Fibroblast of skin of right biceps (primary cell): Measurements from ENCODE around the gene RNF11.
A peak's percentile ranks its signal among the peaks of the same experiment; 100 is the strongest.
"Not testable (repeated sequence)": the region's sequence is repeated elsewhere in the genome, so short reads cannot be mapped to it uniquely, and the experiment has no call there.

Source experiments
- DNase-seq: peaks from one replicate; pipeline ENCODE4 v3.0.0-alpha.2; 2013

RNF11 gene, protein sequence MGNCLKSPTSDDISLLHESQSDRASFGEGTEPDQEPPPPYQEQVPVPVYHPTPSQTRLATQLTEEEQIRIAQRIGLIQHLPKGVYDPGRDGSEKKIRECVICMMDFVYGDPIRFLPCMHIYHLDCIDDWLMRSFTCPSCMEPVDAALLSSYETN

GRCh38 chr1:51235673-51236530 lies at the start of gene RNF11:
Gene RNF11, plus strand, starts transcription at chr1:51236273. Its CDS starts 484 bp downstream, at chr1:51236757.
- peak; percentile 89 for DNase-seq

DNA sequence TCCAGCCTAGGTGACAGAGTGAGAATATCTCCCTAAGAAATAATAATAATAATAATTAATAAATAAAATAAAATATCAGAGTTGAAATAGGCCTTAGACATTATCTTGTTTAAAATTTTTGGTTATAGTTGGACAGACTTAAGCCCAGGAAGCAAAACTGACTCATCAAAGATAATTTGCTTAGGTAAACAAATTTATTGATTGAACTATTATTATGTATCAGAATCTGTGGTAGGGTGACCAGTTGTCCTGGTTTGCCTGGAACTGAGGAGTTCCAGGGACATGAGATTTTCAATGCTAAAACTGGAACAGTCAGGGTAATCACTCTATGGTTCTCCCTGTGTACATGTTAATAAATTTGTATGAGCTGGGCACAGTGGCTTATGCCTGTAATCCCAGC lies 47.8 kb upstream of the RNF11 start:
- no peak for DNase-seq

DNA sequence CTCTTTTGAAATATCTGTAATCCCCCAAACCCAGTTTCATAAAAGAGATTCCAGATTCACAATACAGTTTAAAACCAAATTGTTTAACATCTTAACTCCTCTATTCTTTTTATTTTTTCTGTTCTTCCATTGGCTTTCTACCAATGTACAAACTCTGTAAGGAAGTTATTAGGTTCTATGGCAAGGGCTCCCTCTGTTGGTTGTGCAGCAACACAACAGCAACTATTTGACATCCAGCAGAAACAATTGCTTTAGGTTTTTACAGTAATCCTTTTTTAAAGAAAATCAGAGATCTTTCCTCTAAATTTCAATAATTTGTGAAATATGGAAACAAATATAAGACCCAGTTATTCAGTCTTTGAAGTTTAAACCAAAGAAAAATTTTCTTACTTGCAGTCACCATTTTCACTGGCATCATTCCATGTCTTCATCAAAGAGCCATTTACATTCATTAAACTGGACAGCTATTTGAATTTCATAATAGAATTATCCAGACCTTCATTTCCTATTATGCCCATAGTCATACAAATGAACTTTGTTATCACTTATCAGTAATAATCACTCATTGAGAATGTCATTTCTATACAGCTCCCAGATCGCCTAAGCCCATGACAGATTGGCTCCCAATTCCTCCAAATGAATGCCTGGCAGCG lies 46.5 kb upstream of the RNF11 start:
- peak; percentile 68 for DNase-seq

DNA sequence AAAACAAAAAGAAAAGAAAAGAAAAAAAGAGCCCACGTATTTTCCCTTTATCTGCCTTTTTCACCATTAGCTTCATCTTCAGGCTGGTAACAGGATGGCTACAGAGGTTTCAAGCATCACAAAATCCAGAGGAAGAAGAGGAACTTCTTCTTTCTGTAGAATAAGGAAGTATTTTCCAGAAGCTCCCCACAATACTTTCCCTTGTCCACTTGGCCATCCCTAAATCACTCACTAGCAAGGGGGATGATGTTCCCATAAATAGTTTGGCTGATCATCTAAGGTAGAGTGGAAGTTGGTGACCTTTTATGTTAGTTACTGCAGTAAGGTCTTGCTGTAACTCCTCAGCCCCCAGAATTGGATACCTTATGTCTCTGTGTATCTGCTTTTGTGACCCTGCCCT lies 45.1 kb upstream of the RNF11 start:
- DNase-seq = no peak

- peak; percentile 78 for DNase-seq
These were observed 43.7 kb upstream of the RNF11 start for GRCh38 chr1:51192213-51192843.

DNA sequence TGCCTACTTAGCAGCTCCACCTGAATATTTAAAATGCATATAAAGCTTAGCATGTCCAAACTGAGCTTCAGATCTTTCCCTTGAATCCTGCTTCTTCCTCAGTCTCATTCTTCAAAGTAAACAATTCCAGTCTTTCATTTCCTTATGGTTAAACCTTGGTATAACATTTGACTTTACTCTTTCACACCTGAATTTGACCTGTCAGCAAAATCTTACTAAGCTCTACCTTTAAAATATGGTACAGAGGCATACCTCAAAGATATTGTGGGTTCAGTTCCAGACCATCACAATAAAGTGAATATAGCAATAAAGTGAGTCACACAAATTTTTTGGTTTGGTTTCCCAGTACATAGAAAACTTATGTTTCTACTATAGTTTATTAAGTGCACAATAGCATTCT lies 42.5 kb upstream of the RNF11 start:
- no peak for DNase-seq

- no peak for DNase-seq
These were observed 32.8 kb upstream of the RNF11 start for GRCh38 chr1:51203121-51203873.

GRCh38 chr1:51203874-51204245 lies 32.2 kb upstream of the RNF11 start:
- no peak for DNase-seq

GRCh38 chr1:51210055-51210454 lies 26.0 kb upstream of the RNF11 start:
- no peak for DNase-seq

DNA sequence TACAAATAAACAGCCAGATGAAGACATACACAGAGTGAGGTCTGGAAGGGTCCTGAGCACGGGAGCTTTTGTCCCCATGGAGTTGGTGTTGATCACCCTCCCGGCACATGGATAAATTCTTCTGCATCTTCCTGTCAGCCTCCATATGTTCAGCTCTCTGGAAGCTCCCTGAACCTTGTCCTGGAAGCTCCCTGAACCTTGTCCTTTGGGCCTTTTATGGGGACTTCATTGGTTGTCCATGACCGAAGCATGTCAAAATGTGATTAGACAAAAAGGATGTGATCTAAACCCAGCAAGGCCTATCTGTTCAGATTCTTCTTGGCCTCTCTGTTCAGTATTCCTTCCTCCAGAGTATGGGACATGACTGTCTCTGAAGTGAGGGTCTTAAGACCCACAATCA lies 25.4 kb upstream of the RNF11 start:
- no peak for DNase-seq

GRCh38 chr1:51214615-51215131 lies 21.4 kb upstream of the RNF11 start:
- DNase-seq = peak; percentile 77

GRCh38 chr1:51215169-51215568 lies 20.9 kb upstream of the RNF11 start:
- no peak for DNase-seq

- no peak for DNase-seq
These were observed 19.4 kb upstream of the RNF11 start for GRCh38 chr1:51216631-51217030.

GRCh38 chr1:51217101-51217500 lies 19.0 kb upstream of the RNF11 start:
- no peak for DNase-seq

- DNase-seq = no peak
These were observed 17.5 kb upstream of the RNF11 start for GRCh38 chr1:51218570-51218969.

- DNase-seq = no peak
These were observed 17.1 kb upstream of the RNF11 start for GRCh38 chr1:51219022-51219421.

DNA sequence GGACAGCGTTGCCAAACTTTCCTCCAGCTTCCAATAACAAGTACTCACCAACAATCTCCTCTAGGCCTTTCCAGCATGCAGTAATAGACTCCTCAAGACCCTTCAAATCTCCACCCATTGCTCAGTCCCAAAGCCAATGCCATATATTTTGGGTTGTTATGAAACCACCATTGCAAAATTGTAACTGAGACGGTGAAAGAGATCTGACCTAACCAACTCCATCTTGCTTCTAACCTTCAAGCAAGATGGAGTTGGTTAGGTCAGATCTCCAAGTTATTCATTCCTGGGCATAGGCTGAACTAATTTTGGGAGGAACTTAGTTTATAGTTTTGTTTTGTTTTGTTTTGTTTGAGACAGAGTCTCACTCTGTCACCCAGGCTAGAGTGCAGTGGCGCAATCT lies 14.5 kb upstream of the RNF11 start:
- DNase-seq = not testable (repeated sequence)

DNA sequence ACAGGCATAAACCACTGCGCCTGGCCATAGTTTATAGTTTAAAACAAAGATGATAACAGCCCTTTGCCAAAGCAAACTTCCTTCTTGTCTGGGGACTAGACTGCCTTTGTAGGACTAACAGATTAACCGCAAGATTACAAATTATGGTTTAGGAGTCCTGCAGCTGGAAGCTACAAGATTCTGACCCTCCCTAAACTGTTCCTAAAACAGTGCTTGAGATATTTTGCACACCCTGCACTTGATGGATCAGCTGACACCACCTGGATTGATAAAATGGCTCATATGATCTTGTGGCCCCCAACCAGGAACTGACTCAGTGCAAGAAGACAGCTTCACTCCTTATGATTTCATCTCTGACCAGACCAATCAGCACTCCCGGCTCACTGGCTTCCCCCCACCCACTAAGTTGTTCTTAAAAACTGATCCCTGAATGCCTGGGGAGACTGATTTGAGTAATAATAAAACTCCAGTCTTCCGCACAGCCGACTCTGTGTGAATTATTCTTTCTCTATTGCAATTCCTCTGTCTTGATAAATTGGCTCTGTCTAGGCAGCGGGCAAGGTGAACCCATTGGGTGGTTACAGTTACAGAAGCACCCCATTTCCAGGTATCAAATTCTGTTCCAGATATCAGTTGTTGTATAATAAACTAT lies 13.8 kb upstream of the RNF11 start:
- DNase-seq = no peak

DNA sequence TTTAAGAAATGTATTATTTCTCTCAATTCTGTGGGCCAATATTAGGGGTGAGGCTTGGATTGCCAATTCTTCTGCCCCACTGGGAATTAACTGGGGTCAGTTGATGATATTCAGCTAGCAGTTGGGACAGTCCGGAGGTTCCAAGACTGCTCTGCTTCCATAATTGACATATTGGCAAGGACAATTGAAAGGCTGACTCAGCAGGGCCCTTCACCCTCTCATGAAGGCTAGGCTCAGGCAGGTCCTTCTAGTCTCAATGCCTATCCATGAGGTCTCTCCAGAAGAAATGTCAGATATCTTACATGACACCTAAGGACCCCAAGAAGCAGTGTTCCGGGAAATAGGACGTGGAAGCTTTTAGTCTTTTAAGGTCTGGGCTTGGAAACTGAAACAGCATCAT lies 13.3 kb upstream of the RNF11 start:
- no peak for DNase-seq

DNA sequence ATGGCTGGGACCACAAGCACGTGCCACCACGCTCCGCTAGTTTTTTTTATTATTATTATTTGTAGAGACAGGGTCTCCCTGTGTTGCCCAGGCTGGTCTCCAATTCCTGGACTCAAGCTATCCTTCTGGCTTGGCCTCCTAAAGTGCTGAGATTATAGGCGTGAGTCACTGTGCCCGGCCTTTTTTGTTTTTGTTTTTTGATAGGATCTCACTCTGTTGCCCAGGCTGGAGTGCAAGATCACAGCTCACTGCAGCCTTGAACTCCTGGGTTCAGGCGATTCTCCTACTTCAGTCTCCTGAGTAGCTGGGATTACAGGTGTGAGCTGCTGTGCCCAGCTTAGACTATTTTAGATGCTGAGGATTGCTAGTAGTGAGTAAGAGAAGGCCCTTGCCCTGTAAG lies 11.8 kb upstream of the RNF11 start:
- no peak for DNase-seq

GRCh38 chr1:51227231-51227960 lies 8.7 kb upstream of the RNF11 start:
- not testable (repeated sequence) for DNase-seq
